Epithelial cell of esophagus (primary cell): ENCODE measurements around the gene SUFU.

Experiments used
- DNase-seq: peaks from one replicate; pipeline ENCODE4 v3.0.0; 2010; ENCODE audit warnings: low read depth
- H3K4me3 ChIP-seq: 2 replicates; pipeline ENCODE4 v1.5.1; 2011; ENCODE audit warnings: mild to moderate bottlenecking, low read length, control low read depth
- CTCF ChIP-seq: IDR thresholded peaks from 2 replicates; pipeline ENCODE4 v1.5.1; 2011; ENCODE audit warnings: low read depth, mild to moderate bottlenecking, low read length, control low read depth, inconsistent platforms; ENCODE audit not compliant: insufficient read depth; ENCODE audit errors: missing control alignments

The SUFU gene

GRCh38 chr10:102646610-102647442 is 143.1 kb downstream of the SUFU start:
- peak; percentile 48 for DNase-seq
- peak overlapping the region; percentile 91 for H3K4me3 ChIP-seq
- no peak for TF ChIP-seq CTCF

- peak overlapping the region; percentile 91 for H3K4me3 ChIP-seq
- DNase-seq = no peak
- no peak for TF ChIP-seq CTCF
Observed at GRCh38 chr10:102647443-102648268, 143.9 kb downstream of the SUFU start.

- no peak for TF ChIP-seq CTCF
- DNase-seq = peak; percentile 28
- peak overlapping the region; percentile 23 for H3K4me3 ChIP-seq
Observed at GRCh38 chr10:102648269-102648888, 144.6 kb downstream of the SUFU start.

GRCh38 chr10:102648889-102649796 is 145.4 kb downstream of the SUFU start:
- DNase-seq = no peak
- no peak overlapping the region for H3K4me3 ChIP-seq
- TF ChIP-seq CTCF = no peak

- TF ChIP-seq CTCF = no peak
- DNase-seq = no peak
- H3K4me3 ChIP-seq = no peak overlapping the region
Observed at GRCh38 chr10:102649797-102650654, 146.3 kb downstream of the SUFU start.
